ENCODE results near the gene TUBB6.

DNA sequence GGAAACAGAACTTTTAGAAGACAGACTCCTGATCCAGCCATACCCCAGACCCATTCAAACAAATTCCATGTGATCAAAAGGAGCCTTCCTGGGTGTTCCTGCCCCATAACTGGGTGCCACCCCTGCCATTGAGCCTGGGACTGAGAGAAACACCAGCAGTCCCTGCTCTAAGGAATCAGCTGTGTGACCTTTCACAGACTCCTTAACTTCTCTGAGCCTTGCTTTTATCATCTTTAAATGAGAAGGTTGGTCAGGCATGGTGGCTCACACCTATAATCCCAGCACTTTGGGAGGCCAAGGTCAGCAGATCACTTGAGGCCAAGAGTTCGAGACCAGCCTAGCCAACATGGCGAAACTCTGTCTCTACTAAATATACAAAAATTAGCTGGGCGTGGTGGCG lies 33.2 kb upstream of the TUBB6 start:
- no peak for TF ChIP-seq HNF4G (IDR thresholded peaks at IDR 0.05; ENCODE audit: borderline replicate concordance, low read depth, low read length)
- TF ChIP-seq HNF4G (CRISPR knock-in tag; IDR thresholded peaks at IDR 0.05; ENCODE audit: borderline replicate concordance, low read depth) = no peak
- no peak for TF ChIP-seq ZKSCAN8 (CRISPR knock-in tag; IDR thresholded peaks at IDR 0.05; ENCODE audit: borderline replicate concordance)
- TF ChIP-seq, protein P1, sequence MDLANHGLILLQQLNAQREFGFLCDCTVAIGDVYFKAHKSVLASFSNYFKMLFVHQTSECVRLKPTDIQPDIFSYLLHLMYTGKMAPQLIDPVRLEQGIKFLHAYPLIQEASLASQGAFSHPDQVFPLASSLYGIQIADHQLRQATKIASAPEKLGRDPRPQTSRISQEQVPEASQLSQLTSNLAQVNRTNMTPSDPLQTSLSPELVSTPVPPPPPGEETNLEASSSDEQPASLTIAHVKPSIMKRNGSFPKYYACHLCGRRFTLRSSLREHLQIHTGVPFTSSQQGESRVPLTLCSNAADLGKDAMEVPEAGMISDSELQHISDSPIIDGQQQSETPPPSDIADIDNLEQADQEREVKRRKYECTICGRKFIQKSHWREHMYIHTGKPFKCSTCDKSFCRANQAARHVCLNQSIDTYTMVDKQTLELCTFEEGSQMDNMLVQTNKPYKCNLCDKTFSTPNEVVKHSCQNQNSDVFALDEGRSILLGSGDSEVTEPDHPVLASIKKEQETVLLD (CRISPR knock-in tag; IDR thresholded peaks at IDR 0.05; ENCODE audit: low read depth) = no peak
- TF ChIP-seq ZNF746 (CRISPR knock-in tag; IDR thresholded peaks at IDR 0.05) = no peak
- TF ChIP-seq NFYB (CRISPR knock-in tag; IDR thresholded peaks at IDR 0.05) = no peak
- TF ChIP-seq, protein P2, sequence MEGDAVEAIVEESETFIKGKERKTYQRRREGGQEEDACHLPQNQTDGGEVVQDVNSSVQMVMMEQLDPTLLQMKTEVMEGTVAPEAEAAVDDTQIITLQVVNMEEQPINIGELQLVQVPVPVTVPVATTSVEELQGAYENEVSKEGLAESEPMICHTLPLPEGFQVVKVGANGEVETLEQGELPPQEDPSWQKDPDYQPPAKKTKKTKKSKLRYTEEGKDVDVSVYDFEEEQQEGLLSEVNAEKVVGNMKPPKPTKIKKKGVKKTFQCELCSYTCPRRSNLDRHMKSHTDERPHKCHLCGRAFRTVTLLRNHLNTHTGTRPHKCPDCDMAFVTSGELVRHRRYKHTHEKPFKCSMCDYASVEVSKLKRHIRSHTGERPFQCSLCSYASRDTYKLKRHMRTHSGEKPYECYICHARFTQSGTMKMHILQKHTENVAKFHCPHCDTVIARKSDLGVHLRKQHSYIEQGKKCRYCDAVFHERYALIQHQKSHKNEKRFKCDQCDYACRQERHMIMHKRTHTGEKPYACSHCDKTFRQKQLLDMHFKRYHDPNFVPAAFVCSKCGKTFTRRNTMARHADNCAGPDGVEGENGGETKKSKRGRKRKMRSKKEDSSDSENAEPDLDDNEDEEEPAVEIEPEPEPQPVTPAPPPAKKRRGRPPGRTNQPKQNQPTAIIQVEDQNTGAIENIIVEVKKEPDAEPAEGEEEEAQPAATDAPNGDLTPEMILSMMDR (CRISPR knock-in tag; IDR thresholded peaks at IDR 0.05) = no peak
- no peak for TF ChIP-seq GABPA (IDR thresholded peaks at IDR 0.05; ENCODE audit: low read depth, low read length)
- TF ChIP-seq GABPA (CRISPR knock-in tag; IDR thresholded peaks at IDR 0.05; ENCODE audit: low read depth) = no peak
- TF ChIP-seq, protein P3, sequence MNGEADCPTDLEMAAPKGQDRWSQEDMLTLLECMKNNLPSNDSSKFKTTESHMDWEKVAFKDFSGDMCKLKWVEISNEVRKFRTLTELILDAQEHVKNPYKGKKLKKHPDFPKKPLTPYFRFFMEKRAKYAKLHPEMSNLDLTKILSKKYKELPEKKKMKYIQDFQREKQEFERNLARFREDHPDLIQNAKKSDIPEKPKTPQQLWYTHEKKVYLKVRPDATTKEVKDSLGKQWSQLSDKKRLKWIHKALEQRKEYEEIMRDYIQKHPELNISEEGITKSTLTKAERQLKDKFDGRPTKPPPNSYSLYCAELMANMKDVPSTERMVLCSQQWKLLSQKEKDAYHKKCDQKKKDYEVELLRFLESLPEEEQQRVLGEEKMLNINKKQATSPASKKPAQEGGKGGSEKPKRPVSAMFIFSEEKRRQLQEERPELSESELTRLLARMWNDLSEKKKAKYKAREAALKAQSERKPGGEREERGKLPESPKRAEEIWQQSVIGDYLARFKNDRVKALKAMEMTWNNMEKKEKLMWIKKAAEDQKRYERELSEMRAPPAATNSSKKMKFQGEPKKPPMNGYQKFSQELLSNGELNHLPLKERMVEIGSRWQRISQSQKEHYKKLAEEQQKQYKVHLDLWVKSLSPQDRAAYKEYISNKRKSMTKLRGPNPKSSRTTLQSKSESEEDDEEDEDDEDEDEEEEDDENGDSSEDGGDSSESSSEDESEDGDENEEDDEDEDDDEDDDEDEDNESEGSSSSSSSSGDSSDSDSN (CRISPR knock-in tag; IDR thresholded peaks at IDR 0.05) = no peak
- TF ChIP-seq TAF1 (CRISPR knock-in tag; IDR thresholded peaks at IDR 0.05) = no peak
- no peak for TF ChIP-seq NFRKB (IDR thresholded peaks at IDR 0.05)
- TF ChIP-seq, protein P4, sequence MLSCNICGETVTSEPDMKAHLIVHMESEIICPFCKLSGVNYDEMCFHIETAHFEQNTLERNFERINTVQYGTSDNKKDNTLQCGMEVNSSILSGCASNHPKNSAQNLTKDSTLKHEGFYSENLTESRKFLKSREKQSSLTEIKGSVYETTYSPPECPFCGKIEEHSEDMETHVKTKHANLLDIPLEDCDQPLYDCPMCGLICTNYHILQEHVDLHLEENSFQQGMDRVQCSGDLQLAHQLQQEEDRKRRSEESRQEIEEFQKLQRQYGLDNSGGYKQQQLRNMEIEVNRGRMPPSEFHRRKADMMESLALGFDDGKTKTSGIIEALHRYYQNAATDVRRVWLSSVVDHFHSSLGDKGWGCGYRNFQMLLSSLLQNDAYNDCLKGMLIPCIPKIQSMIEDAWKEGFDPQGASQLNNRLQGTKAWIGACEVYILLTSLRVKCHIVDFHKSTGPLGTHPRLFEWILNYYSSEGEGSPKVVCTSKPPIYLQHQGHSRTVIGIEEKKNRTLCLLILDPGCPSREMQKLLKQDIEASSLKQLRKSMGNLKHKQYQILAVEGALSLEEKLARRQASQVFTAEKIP (CRISPR knock-in tag; IDR thresholded peaks at IDR 0.05; ENCODE audit: borderline replicate concordance) = no peak
- TF ChIP-seq, protein P5, sequence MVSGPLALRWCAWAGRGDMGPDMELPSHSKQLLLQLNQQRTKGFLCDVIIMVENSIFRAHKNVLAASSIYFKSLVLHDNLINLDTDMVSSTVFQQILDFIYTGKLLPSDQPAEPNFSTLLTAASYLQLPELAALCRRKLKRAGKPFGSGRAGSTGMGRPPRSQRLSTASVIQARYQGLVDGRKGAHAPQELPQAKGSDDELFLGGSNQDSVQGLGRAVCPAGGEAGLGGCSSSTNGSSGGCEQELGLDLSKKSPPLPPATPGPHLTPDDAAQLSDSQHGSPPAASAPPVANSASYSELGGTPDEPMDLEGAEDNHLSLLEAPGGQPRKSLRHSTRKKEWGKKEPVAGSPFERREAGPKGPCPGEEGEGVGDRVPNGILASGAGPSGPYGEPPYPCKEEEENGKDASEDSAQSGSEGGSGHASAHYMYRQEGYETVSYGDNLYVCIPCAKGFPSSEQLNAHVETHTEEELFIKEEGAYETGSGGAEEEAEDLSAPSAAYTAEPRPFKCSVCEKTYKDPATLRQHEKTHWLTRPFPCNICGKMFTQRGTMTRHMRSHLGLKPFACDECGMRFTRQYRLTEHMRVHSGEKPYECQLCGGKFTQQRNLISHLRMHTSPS (CRISPR knock-in tag; IDR thresholded peaks at IDR 0.05; ENCODE audit: low read depth) = no peak
- TF ChIP-seq CBX5 (CRISPR knock-in tag; IDR thresholded peaks at IDR 0.05; ENCODE audit: borderline replicate concordance) = no peak

All from HepG2 (cell line).